Gastrocnemius medialis (tissue), 4 donors: ENCODE measurements around the gene GOLT1B.
"Not testable (repeated sequence)": the region's sequence is repeated elsewhere in the genome, so short reads cannot be mapped to it uniquely, and the experiment has no call there.

Source experiments
- CTCF ChIP-seq, 5 experiments: fragments of 450-650 bp in 3 of 5; fragments of 200-600 bp in 2 of 5; sonication (generic) in 2 of 5; IDR thresholded peaks in 4 of 5; conservative IDR thresholded peaks in 1 of 5; 1 replicate in 4 of 5; 2 replicates in 1 of 5; pipeline ENCODE4 v1.5.1; 2016 to 2019; ENCODE audit warnings: antibody characterized with exemption in 5 of 5, mild to moderate bottlenecking in 3 of 5, moderate library complexity in 3 of 5
- POLR2A ChIP-seq, 2 donors: fragments of 450-650 bp; IDR thresholded peaks; one replicate each; pipeline ENCODE4 v1.6.1; 2017; ENCODE audit warnings: antibody characterized with exemption in 2 of 2, mild to moderate bottlenecking in 2 of 2, moderate library complexity in 2 of 2

DNA sequence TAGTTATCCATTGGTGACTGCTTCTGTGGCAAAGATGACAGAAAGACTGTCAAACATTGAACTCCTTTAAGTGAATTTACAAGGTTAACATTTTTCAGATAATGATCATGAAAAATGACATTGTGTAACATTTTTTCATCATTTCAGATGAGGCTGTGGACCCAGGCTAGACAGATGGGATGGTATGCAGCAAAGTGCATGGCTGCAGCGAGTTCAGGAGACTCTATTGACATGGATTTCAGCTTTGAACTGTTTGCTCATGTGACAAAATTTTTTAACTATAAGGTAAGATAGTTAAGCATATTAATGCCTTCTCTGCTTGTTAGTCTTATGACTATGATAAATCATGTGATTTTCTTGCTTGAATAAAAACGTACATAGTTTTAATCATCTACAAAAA lies 34.3 kb upstream of the GOLT1B start:
- not testable (repeated sequence) for TF ChIP-seq CTCF (IDR thresholded peaks at IDR 0.05 in 4 of 5, conservative IDR thresholded peaks at IDR 0.05 in 1 of 5); POLR2A (IDR thresholded peaks at IDR 0.05)
